HG03565 (cell line): ENCODE data around the gene SHC2.
"Not testable (repeated sequence)": the region's sequence is repeated elsewhere in the genome, so short reads cannot be mapped to it uniquely, and the experiment has no call there.

Source experiments
- ATAC-seq: cut with Tn5 transposase; IDR thresholded peaks from one replicate; pipeline ENCODE4 v1.9.1; 2021; ENCODE audit warnings: mild to moderate bottlenecking, moderate library complexity; ENCODE audit not compliant: unreplicated experiment

The SHC2 gene

DNA sequence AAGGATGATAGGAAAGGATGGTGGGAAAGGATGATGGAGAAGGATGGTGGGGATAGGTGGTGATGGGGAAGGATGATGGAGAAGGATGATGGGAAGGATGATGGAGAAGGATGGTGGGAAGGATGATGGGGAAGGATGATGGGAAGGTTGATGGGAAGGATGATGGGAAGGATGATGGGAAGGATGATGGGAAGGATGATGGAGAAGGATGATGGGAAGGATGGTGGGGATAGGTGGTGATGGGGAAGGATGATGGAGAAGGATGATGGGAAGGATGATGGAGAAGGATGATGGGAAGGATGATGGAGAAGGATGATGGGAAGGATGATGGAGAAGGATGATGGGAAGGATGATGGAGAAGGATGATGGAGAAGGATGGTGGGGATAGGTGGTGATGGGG lies 67.3 kb downstream of the SHC2 start:
- not testable (repeated sequence) for ATAC-seq

- no peak for ATAC-seq
Measured at GRCh38 chr19:392375-392970, 68.4 kb downstream of the SHC2 start.

GRCh38 chr19:391726-392374 lies 69.0 kb downstream of the SHC2 start:
- ATAC-seq: no peak

DNA sequence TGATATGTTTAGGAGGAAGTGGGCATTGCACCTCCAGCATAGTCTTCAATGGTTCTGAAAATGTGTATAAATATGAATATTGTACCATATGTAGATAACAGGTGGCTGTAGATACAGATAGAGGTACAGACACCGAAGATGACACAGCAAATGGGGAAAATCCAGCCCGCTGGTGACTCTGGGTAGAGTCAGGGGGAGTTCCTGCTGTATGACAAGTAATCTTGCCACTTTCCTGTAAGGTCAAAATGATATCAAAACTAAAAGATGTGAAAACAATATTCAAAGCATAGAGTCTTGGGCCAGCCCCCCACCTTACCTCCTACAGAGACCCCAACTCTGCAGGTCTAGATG lies 69.7 kb downstream of the SHC2 start:
- no peak for ATAC-seq

DNA sequence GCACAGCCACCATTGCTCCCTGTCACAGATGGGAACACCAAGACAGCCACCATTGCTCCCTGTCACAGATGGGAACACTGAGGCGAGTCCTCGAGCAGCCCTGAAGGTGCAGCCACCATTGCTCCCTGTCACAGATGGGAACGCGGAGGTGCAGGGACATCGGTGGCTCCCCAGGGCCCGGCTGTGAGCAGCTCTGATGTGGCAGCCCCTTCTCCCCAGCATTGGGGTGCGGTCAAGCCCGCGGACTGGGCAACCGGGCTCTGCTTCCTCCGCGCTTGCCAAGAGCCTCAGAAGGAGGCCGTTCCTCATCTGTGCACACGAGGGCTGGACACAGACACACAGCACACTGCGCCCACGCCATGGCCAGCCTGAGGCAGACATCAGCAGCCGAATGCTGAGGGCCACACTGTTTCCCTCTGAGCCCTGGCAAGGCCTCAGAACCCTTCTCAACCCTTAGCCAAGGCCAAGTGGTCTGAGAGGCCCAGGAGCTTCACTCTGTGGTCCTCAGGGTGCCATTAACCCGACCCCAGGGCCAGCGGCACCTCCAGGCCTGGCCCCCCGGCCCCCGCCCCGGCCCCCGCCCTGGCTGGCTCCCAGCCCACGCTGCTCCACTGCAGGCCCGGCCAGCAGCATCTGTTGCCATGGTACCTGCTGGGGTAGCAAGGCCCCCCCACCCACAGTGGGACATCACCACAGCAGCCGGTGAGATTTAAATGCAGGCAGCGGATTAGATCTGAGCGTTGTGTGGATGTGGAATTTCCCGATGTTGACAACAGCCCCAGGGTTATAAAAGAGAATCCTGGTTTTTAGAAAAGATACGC lies 70.2 kb downstream of the SHC2 start:
- ATAC-seq: no peak

DNA sequence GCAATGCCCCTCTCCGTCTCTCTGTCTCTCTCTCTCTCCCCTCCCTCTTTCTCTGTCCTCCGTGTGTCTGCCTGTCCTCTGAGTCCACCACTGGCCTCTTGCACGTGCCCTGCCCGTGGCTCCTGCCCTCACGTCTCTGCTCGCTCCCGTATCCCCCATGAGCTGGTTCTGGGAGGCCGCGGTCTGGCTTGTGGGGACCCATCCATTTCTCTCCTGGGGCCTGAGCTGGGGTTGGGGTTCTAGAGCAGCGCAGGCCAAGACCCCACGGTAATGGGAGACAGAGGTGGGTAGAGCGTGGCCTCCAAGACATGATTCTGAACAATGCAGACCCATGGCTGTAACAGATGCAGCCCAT lies 70.9 kb downstream of the SHC2 start:
- no peak for ATAC-seq

GRCh38 chr19:389255-389934 lies 71.4 kb downstream of the SHC2 start:
- no peak for ATAC-seq

- no peak for ATAC-seq
Measured at GRCh38 chr19:388691-389090, 72.1 kb downstream of the SHC2 start.

DNA sequence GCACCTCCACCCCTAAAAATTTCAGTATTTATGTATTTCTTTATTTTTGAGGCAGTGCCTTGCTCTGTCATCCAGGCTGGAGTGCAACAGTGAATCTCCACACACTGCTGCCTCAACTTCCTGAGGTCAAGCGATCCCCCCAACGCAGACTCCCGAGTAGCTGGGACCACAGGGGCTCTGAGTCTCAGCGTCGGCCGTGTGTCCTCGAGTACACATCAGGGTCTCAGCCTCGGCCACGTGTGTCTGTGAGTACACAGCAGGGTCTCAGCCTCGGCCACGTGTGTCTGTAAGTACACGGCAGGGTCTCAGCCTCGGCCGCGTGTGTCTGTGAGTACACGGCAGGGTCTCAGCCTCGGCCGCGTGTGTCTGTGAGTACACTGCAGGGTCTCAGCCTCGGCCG lies 73.1 kb downstream of the SHC2 start:
- no peak for ATAC-seq

DNA sequence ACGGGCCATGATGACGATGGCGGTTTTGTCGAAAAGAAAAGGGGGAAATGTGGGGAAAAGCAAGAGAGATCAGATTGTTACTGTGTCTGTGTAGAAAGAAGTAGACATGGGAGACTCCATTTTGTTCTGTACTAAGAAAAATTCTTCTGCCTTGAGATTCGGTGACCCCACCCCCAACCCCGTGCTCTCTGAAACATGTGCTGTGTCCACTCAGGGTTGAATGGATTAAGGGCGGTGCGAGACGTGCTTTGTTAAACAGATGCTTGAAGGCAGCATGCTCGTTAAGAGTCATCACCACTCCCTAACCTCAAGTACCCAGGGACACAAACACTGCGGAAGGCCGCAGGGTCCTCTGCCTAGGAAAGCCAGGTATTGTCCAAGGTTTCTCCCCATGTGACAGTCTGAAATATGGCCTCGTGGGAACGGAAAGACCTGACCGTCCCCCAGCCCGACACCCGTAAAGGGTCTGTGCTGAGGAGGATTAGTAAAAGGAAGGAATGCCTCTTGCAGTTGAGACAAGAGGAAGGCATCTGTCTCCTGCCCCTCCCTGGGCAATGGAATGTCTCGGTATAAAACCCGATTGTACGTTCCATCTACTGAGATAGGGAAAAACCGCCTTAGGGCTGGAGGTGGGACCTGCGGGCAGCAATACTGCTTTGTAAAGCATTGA lies 74.1 kb downstream of the SHC2 start:
- ATAC-seq: not testable (repeated sequence)

- ATAC-seq: not testable (repeated sequence)
Measured at GRCh38 chr19:386189-386588, 74.6 kb downstream of the SHC2 start.

GRCh38 chr19:384799-385169 lies 76.0 kb downstream of the SHC2 start:
- ATAC-seq: no peak

DNA sequence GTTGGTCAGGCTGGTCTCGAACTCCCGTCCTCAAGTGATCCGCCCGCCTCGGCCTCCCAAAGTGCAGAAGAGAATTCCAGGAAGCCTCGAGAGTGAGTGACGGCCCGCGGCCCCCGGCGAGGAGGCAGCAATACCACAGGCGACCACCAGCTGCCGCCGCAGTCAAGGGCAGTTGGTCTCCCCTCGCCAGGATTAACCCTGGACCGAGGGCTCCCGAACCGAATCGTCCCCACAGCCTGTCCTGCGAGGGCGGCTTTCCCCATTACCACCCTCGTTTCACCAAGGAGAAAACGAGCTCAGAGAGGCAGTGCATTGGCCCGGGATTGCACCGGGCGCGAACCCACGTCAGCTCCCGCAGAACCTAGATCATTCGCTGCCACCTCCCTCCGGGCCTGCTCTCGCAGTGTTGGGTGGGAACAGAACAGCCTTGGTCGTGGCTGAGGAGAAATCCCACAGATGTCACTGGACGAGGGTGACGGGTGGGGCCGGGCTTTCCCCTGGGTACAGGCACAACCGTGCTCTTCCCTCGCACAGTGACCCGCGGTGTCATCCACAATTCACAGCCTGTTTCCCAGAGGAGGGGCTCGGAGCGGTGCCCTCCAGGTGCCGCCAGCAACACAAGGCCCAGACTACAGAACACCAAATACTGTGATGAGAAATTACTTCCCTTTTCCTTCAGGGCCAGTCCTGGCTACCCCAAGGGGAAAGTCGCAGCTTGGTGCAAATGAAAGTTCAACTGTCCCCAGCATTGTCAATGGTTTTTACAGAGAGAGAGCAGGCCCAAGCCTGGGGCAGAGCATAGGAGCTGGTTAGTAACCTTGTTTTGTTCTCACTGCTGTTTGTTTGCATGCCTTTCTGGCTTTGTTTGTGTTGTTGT lies 76.7 kb downstream of the SHC2 start:
- no peak for ATAC-seq

- no peak for ATAC-seq
Measured at GRCh38 chr19:383040-383439, 77.8 kb downstream of the SHC2 start.

DNA sequence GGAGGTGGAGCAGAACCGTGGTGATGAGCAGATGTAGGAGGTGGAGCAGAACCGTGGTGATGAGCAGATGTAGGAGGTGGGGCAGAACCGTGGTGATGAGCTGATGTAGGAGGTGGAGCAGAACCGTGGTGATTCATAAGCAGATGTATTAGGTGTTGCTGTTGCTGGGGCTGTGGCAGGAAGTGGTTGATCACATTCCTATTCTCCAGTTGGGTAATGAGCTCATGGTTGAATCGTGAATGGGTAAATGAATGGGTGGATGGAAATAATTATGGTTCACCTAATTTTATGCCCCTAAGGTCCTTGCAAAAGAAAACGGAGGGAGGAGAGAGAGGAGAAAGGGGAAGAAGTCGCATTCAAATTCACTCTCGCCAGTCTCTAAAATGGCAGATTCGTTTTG lies 78.3 kb downstream of the SHC2 start:
- ATAC-seq: not testable (repeated sequence)

DNA sequence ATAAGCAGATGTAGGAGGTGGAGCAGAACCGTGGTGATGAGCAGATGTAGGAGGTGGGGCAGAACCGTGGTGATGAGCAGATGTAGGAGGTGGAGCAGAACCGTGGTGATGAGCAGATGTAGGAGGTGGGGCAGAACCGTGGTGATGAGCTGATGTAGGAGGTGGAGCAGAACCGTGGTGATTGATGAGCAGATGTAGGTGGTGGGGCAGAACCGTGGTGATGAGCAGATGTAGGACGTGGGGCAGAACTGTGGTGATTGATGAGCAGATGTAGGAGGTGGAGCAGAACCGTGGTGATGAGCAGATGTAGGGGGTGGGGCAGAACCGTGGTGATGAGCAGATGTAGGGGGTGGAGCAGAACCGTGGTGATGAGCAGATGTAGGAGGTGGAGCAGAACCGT lies 78.9 kb downstream of the SHC2 start:
- not testable (repeated sequence) for ATAC-seq

DNA sequence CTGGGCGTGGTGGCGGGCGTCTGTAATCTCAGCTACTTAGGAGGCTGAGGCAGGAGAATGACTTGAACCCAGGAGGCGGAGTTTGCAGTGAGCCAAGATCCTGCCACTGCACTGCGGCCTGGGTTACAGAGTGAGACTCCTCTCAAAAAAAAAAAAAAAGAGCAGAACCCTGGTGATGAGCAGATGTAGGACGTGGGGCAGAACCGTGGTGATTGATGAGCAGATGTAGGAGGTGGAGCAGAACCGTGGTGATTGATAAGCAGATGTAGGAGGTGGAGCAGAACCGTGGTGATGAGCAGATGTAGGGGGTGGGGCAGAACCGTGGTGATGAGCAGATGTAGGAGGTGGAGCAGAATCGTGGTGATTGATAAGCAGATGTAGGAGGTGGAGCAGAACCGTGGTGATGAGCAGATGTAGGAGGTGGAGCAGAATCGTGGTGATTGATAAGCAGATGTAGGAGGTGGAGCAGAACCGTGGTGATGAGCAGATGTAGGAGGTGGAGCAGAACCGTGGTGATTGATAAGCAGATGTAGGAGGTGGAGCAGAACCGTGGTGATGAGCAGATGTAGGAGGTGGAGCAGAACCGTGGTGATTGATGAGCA lies 80.1 kb downstream of the SHC2 start:
- ATAC-seq: not testable (repeated sequence)

DNA sequence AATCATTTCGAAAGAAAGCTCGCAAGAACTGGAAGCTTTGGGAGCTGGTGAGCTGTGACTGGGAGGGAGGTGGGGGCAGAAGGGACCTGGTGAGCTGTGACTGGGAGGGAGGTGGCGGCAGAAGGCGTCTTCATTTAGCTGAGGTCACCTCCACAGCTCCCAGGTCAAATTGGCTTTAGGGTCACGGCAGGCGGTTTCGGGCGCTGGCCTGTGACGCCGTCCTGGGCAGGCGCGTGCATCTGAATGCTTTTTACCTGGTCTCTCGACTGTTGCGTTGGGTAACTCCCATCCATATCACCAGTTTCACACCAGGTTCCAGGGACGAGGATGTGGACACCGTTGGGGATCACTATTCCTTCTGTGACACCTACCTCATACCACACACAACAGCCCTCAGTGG lies 81.0 kb downstream of the SHC2 start:
- no peak for ATAC-seq

GRCh38 chr19:378706-379105 lies 82.1 kb downstream of the SHC2 start:
- no peak for ATAC-seq
